ENCODE measurements around the gene TNFRSF13B.
A peak's percentile ranks its signal among the peaks of the same experiment; 100 is the strongest.
"Not testable (repeated sequence)": the region's sequence is repeated elsewhere in the genome, so short reads cannot be mapped to it uniquely, and the experiment has no call there.

The TNFRSF13B gene

DNA sequence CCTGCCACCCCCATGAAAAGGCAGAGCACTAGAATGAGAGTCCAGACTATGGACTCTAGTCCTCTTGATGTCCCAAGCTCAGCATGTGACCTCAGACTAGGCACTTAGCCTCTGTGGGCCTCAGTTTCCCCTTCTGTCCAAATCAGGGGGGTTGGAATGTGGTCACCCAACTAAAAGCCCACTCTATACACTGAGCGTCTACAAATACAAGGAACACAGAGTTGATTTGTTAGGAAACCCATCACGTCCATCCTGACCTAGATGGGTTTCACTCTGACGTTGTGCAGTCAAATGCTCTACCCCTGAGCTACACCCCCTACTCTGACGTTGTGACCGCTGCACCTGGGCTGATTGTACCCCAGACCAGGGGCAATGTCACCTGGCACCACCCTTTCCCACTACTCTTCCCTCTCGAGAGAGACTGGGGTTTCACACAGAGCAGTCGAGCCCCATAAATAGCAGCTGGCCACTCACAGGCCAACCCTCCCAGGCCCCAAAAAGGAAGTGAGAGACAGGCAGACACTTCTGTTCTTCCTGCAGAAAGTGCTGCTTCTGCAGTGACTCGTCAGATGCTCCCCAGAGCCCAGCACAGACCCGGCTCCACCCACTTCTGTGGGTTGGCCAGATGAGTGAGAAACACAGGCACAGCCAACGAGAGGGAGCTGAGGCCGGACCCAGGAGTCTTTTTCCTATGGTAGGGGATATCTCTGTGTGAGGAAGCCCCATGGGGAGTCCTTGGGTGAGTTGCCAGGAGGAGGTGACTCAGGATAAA, 16.1 kb upstream of the TNFRSF13B start:
- TF ChIP-seq, protein P1, sequence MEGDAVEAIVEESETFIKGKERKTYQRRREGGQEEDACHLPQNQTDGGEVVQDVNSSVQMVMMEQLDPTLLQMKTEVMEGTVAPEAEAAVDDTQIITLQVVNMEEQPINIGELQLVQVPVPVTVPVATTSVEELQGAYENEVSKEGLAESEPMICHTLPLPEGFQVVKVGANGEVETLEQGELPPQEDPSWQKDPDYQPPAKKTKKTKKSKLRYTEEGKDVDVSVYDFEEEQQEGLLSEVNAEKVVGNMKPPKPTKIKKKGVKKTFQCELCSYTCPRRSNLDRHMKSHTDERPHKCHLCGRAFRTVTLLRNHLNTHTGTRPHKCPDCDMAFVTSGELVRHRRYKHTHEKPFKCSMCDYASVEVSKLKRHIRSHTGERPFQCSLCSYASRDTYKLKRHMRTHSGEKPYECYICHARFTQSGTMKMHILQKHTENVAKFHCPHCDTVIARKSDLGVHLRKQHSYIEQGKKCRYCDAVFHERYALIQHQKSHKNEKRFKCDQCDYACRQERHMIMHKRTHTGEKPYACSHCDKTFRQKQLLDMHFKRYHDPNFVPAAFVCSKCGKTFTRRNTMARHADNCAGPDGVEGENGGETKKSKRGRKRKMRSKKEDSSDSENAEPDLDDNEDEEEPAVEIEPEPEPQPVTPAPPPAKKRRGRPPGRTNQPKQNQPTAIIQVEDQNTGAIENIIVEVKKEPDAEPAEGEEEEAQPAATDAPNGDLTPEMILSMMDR (IDR thresholded peaks at IDR 0.05; ENCODE audit: low read depth, low read length, missing control alignments), result no peak
- DNase-seq (ENCODE audit: low read depth), result peak; percentile 98

GRCh38 chr17:16987066-16987829, 15.3 kb upstream of the TNFRSF13B start:
- H3K4me3 ChIP-seq (ENCODE audit: low read depth, low read length), result no peak overlapping the region
- DNase-seq (ENCODE audit: low read depth), result no peak
- TF ChIP-seq, protein P1 (IDR thresholded peaks at IDR 0.05; ENCODE audit: low read depth, low read length, missing control alignments), result no peak

More for the DNA sequence above, 16.1 kb upstream of the TNFRSF13B start:
- peak overlapping the region; percentile 48 for H3K4me3 ChIP-seq (ENCODE audit: low read depth, low read length)

DNA sequence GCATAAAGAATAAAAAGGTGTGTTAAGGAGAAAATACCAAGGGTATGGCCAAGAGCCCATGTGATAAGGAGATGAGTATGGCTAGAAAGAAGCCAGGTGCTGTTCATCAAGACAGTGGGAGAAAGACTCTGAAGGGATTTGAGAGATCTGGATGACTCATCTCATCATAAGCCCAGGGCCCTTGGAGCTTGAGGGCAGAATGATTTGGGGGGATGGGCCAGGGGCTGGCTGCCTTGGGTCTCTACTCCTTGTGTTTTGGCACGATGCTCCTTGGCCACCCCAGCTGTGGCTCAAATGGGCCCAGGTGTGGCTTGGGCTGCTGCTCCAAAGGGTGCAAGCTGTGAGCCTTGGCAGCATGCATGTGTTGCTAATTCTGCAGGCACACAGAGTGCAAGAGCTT, 14.5 kb upstream of the TNFRSF13B start:
- TF ChIP-seq, protein P1 (IDR thresholded peaks at IDR 0.05; ENCODE audit: low read depth, low read length, missing control alignments), result no peak
- DNase-seq (ENCODE audit: low read depth), result no peak
- no peak overlapping the region for H3K4me3 ChIP-seq (ENCODE audit: low read depth, low read length)

- TF ChIP-seq, protein P1 (IDR thresholded peaks at IDR 0.05; ENCODE audit: low read depth, low read length, missing control alignments), result no peak
- DNase-seq (ENCODE audit: low read depth), result no peak
- H3K4me3 ChIP-seq (ENCODE audit: low read depth, low read length), result no peak overlapping the region
Observed at GRCh38 chr17:16981928-16982327, 10.0 kb upstream of the TNFRSF13B start.

DNA sequence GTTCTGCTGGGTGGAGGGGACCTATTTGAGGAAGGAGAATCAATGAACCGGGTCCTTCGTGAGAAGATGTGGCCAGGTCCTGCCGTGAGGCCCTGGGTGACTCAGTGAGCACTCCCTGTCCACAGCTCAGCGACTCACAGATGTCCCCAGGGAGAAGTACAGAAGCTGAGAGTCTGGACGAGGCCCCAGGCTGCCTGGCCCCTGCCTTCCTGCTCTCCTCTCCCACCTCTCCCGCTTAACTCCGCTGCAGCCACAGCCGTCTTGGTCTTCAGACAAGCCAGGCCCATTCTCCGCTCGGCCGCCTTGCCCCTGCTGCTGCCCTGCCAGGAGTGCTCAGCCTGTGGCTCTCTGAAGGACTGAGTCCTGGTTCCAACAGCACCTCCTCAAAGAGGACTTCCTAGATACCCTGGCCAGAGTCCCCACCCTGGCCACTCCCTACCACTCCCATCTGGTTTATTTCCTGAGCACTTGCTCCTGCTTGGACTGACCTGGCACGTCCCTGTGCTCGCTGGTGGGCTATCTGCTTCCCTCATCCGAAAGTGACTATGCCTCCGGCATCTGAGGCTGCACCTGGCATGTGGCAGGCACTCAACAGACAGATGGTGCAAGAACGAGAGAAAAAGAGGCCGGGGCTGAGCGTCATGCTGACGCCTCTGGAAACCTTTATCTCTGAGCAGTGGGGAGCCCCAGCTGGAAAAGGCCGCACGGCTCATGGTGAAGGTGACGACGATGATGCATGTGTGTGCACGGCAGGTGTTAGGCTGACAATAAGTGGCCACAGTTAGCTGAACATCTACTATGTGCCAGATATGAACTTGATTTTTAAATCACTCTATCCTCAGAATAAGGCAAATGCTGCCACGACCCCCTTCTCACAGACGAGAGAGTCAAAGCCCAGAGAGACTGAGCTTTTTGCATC, 9.2 kb upstream of the TNFRSF13B start:
- TF ChIP-seq, protein P1 (IDR thresholded peaks at IDR 0.05; ENCODE audit: low read depth, low read length, missing control alignments), result no peak
- H3K4me3 ChIP-seq (ENCODE audit: low read depth, low read length), result peak overlapping the region; percentile 47

DNA sequence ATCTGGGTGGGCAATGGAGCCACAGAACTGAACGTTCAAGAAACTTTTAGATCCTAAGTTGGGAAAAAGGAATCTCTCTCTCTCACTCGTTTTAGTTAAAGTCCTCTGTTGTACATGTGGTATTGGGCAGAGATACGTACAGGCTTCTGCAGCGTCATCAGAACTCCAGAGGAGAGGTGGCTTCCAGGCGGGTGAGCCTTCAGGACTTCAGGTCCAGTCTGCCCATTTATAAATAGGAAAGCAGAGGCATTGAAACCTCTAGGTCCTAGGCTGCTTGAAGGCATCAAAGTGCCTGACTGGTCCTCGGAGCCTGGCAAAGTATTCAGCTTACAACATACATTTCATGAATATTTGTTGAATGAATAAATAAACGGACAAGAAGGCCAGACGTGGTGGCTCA, 8.1 kb upstream of the TNFRSF13B start:
- H3K4me3 ChIP-seq (ENCODE audit: low read depth, low read length), result peak overlapping the region; percentile 47
- TF ChIP-seq, protein P1 (IDR thresholded peaks at IDR 0.05; ENCODE audit: low read depth, low read length, missing control alignments), result no peak
- no peak for DNase-seq (ENCODE audit: low read depth)

More for the DNA sequence above, 9.2 kb upstream of the TNFRSF13B start:
- DNase-seq (ENCODE audit: low read depth), result no peak

DNA sequence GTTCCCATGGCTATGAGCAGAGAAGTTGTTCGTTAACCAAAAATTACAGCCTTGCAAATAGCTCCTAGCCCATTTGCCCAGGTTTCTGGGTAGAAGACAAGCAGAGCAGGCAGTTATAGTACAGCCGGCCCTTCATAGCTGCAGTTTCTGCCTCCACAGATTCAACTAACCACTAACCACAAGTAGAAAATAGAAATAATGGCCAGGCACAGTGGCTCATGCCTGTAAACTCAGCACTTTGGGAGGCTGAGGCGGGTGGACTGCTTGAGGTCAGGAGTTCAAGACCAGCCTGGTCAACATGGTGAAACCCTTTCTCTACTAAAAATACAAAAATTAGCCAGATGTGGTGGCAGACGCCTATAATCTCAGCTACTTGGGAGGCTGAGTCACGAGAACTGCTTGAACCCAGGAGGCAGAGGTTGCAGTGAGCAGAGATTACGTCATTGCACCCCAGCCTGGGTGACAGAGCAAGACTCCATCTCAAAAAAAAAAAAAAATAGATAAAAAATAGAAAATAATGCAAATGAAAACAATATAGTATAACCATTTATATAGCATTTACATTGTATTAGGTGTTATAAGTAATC, 7.4 kb upstream of the TNFRSF13B start:
- DNase-seq (ENCODE audit: low read depth), result peak; percentile 85

More for the DNA sequence above, 7.4 kb upstream of the TNFRSF13B start:
- not testable (repeated sequence) for H3K4me3 ChIP-seq (ENCODE audit: low read depth, low read length)
